ENCODE results near the gene PLXDC2.

GRCh38 chr10:20100171-20100570, 283.9 kb downstream of the PLXDC2 start:
- TF ChIP-seq POLR2AphosphoS5 (IDR thresholded peaks at IDR 0.05): no peak
- no peak for TF ChIP-seq CTCF (IDR thresholded peaks at IDR 0.05)
